ENCODE measurements around the gene VPS16.

Gene VPS16

DNA sequence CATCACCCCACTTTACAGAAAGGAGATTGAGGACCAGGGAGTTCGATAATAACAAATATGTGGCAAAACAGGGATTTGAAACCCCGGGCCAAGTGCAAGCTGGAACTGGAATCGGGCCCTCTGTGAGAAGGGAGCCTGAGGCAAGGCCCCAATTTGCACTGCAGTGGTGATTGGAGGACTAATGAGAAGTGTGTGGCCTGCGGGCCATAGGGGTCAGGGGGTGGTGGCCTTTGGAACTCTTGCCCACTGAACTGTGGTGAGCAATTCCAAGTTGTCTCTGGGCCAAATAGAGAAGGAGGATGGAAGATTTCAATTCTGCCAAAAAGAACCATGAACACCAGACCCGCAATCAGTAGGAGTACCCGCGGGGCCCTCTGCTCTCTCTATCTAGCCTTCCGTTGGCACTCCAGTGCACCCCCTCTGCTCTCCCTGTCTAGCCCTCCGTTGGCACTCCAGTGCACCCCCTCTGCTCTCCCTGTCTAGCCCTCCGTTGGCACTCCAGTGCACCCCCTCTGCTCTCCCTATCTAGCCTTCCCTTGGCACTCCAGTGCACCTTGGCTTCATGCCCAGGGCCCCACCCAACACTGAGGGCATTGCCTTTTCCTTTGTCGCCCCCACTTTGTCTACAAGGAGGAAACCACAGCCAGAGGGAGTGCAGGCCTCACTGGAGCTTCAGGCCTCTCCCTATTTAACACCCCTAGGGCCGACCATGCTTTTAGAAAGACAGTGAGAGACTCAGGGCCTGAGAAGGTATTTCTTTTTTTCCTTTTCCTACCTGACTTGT lies 26.7 kb downstream of the VPS16 start:
- Histone ChIP-seq H3K9ac (ENCODE audit: low read length) (no peak overlapping the region), H3K9me2 (replicated peaks; ENCODE audit: insufficient read depth, low read length) (no peaks in the 10 kb centered on the region), H3K27me3 (ENCODE audit: low read length) (no peaks in the 10 kb centered on the region), H3K9me3 (ENCODE audit: insufficient read depth, low read length) (no peaks in the 10 kb centered on the region), H3K4me3 (ENCODE audit: insufficient read depth, low read length, poor library complexity, severe bottlenecking) (no peak overlapping the region), H3K79me2 (ENCODE audit: insufficient read depth, low read length) (no peaks in the 10 kb centered on the region), H4K20me1 (ENCODE audit: low read depth, low read length) (no peaks in the 10 kb centered on the region), H3F3A (ENCODE audit: insufficient read depth) (0 out of 2 replicates have a peak, but pooled peaks cover 6% of the 10 kb centered on the region), H3K36me3 (ENCODE audit: low read length) (no peaks in the 10 kb centered on the region), H2AFZ (ENCODE audit: low read depth, low read length, severe bottlenecking) (no peak overlapping the region), H3K4me2 (ENCODE audit: low read depth, low read length, poor library complexity, severe bottlenecking) (no peak overlapping the region), H3K27ac (ENCODE audit: low read depth, low read length) (no peak overlapping the region)
- no peak for TF ChIP-seq EZH2phosphoT487 (conservative IDR thresholded peaks at IDR 0.05; ENCODE audit: low read length)
- TF ChIP-seq, protein P1, sequence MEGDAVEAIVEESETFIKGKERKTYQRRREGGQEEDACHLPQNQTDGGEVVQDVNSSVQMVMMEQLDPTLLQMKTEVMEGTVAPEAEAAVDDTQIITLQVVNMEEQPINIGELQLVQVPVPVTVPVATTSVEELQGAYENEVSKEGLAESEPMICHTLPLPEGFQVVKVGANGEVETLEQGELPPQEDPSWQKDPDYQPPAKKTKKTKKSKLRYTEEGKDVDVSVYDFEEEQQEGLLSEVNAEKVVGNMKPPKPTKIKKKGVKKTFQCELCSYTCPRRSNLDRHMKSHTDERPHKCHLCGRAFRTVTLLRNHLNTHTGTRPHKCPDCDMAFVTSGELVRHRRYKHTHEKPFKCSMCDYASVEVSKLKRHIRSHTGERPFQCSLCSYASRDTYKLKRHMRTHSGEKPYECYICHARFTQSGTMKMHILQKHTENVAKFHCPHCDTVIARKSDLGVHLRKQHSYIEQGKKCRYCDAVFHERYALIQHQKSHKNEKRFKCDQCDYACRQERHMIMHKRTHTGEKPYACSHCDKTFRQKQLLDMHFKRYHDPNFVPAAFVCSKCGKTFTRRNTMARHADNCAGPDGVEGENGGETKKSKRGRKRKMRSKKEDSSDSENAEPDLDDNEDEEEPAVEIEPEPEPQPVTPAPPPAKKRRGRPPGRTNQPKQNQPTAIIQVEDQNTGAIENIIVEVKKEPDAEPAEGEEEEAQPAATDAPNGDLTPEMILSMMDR (IDR thresholded peaks at IDR 0.05; ENCODE audit: insufficient read depth, low read length, poor library complexity, severe bottlenecking): no peak

DNA sequence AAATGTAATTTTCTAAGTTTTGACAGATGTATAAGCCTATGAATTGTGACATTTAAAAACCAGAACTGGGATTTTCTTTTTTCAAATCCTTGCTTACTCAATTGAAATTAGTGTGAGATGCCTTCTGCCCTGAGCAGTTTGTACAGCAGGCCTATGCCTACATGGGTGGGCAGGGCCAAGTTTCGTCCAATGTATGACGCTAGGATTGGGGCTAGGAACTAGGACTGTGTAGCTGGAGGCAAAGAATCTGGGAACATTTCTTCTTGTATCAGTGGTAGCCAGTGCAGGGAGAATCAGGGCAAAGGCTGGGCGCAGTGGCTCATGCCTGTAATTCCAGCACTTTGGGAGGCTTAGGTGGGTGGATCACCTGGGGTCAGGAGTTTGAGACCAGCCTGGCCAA lies 28.8 kb downstream of the VPS16 start:
- Histone ChIP-seq H3K9ac (ENCODE audit: low read length) (no peak overlapping the region), H3K79me2 (ENCODE audit: insufficient read depth, low read length) (peaks cover 8% of the 10 kb centered on the region), H4K20me1 (ENCODE audit: low read depth, low read length) (no peaks in the 10 kb centered on the region), H2AFZ (ENCODE audit: low read depth, low read length, severe bottlenecking) (no peak overlapping the region), H3F3A (ENCODE audit: insufficient read depth) (0 out of 2 replicates have a peak, but pooled peaks cover 10% of the 10 kb centered on the region), H3K9me3 (ENCODE audit: insufficient read depth, low read length) (no peaks in the 10 kb centered on the region), H3K27me3 (ENCODE audit: low read length) (no peaks in the 10 kb centered on the region), H3K27ac (ENCODE audit: low read depth, low read length) (no peak overlapping the region), H3K4me2 (ENCODE audit: low read depth, low read length, poor library complexity, severe bottlenecking) (no peak overlapping the region), H3K9me2 (replicated peaks; ENCODE audit: insufficient read depth, low read length) (no peaks in the 10 kb centered on the region), H3K4me3 (ENCODE audit: insufficient read depth, low read length, poor library complexity, severe bottlenecking) (no peak overlapping the region), H3K36me3 (ENCODE audit: low read length) (no peaks in the 10 kb centered on the region)
- TF ChIP-seq, protein P1 (IDR thresholded peaks at IDR 0.05; ENCODE audit: insufficient read depth, low read length, poor library complexity, severe bottlenecking): no peak
- TF ChIP-seq EZH2phosphoT487 (conservative IDR thresholded peaks at IDR 0.05; ENCODE audit: low read length): no peak

DNA sequence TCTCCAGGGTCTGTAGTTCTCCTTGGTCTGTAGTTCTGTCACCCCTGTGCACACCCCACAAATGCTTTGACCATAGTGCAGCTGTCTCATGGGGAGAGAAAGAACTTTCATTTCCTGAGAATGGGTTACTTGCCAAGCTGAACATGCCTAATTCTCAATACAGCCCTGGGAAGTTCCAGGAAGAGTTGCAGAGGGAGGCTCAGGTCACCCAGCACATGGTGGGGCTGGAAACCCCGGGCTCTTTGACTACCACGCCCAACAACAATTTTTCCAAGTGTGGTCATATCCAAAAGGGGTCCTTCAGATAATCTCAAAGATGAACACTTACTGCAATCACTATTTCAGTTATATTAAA lies 30.5 kb downstream of the VPS16 start:
- H4K20me1 ChIP-seq (ENCODE audit: low read depth, low read length): no peaks in the 10 kb centered on the region
- no peak overlapping the region for H3K4me2 ChIP-seq (ENCODE audit: low read depth, low read length, poor library complexity, severe bottlenecking)
- H3K4me3 ChIP-seq (ENCODE audit: insufficient read depth, low read length, poor library complexity, severe bottlenecking): no peak overlapping the region
- 0 out of 2 replicates have a peak, but pooled peaks cover 11% of the 10 kb centered on the region for H3F3A ChIP-seq (ENCODE audit: insufficient read depth)
- peaks cover 25% of the 10 kb centered on the region for H3K79me2 ChIP-seq (ENCODE audit: insufficient read depth, low read length)
- no peaks in the 10 kb centered on the region for H3K9me3 ChIP-seq (ENCODE audit: insufficient read depth, low read length)
- no peaks in the 10 kb centered on the region for H3K36me3 ChIP-seq (ENCODE audit: low read length)
- H2AFZ ChIP-seq (ENCODE audit: low read depth, low read length, severe bottlenecking): no peak overlapping the region
- no peak overlapping the region for H3K27ac ChIP-seq (ENCODE audit: low read depth, low read length)
- no peak for TF ChIP-seq EZH2phosphoT487 (conservative IDR thresholded peaks at IDR 0.05; ENCODE audit: low read length)
- no peaks in the 10 kb centered on the region for H3K9me2 ChIP-seq (replicated peaks; ENCODE audit: insufficient read depth, low read length)
- H3K27me3 ChIP-seq (ENCODE audit: low read length): no peaks in the 10 kb centered on the region
- H3K9ac ChIP-seq (ENCODE audit: low read length): no peak overlapping the region

Measured in SU-DHL-6 (cell line).